ENCODE results near the gene SPNS3.

SPNS3 gene

GRCh38 chr17:4520894-4521600, 87.3 kb downstream of the SPNS3 start:
- no peak for DNase-seq (ENCODE audit: insufficient read length, low spot score)
- FAIRE-seq: no peak

GRCh38 chr17:4522661-4523060, 88.9 kb downstream of the SPNS3 start:
- DNase-seq (ENCODE audit: insufficient read length, low spot score) (no peak), FAIRE-seq (no peak)

- FAIRE-seq (no peak), DNase-seq (ENCODE audit: insufficient read length, low spot score) (no peak)
Measured at GRCh38 chr17:4523946-4524345, 90.2 kb downstream of the SPNS3 start.

- DNase-seq (ENCODE audit: insufficient read length, low spot score) (no peak), FAIRE-seq (no peak)
Measured at GRCh38 chr17:4525691-4526397, 92.1 kb downstream of the SPNS3 start.

GRCh38 chr17:4527134-4527533, 93.4 kb downstream of the SPNS3 start:
- DNase-seq (ENCODE audit: insufficient read length, low spot score) (no peak), FAIRE-seq (no peak)

GRCh38 chr17:4527566-4528125, 93.9 kb downstream of the SPNS3 start:
- DNase-seq (ENCODE audit: insufficient read length, low spot score): no peak
- FAIRE-seq: no peak

- no peak for FAIRE-seq
- no peak for DNase-seq (ENCODE audit: insufficient read length, low spot score)
Measured at GRCh38 chr17:4529533-4530152, 95.9 kb downstream of the SPNS3 start.

- DNase-seq (ENCODE audit: insufficient read length, low spot score) (no peak), FAIRE-seq (no peak)
Measured at GRCh38 chr17:4530799-4531730, 97.3 kb downstream of the SPNS3 start.

GRCh38 chr17:4531988-4532736, 98.4 kb downstream of the SPNS3 start:
- FAIRE-seq: no peak
- no peak for DNase-seq (ENCODE audit: insufficient read length, low spot score)

- DNase-seq (ENCODE audit: insufficient read length, low spot score) (no peak), FAIRE-seq (no peak)
Measured at GRCh38 chr17:4532860-4533522, 99.3 kb downstream of the SPNS3 start.

GRCh38 chr17:4533523-4534504, 100.1 kb downstream of the SPNS3 start:
- no peak for FAIRE-seq
- DNase-seq (ENCODE audit: insufficient read length, low spot score): no peak

GRCh38 chr17:4534515-4534914, 100.8 kb downstream of the SPNS3 start:
- no peak for FAIRE-seq
- DNase-seq (ENCODE audit: insufficient read length, low spot score): no peak

- no peak for DNase-seq (ENCODE audit: insufficient read length, low spot score)
- no peak for FAIRE-seq
Measured at GRCh38 chr17:4534928-4535666, 101.4 kb downstream of the SPNS3 start.

- DNase-seq (ENCODE audit: insufficient read length, low spot score) (no peak), FAIRE-seq (no peak)
Measured at GRCh38 chr17:4535667-4536258, 102.0 kb downstream of the SPNS3 start.

GRCh38 chr17:4536259-4536741, 102.6 kb downstream of the SPNS3 start:
- no peak for FAIRE-seq
- DNase-seq (ENCODE audit: insufficient read length, low spot score): no peak

- DNase-seq (ENCODE audit: insufficient read length, low spot score) (no peak), FAIRE-seq (no peak)
Measured at GRCh38 chr17:4536742-4537411, 103.1 kb downstream of the SPNS3 start.

Measured in HTR-8/SVneo (cell line).